22Rv1 (cell line): ENCODE results near the gene CAPN10.

ENCODE experiments used
- H3K27ac ChIP-seq: fragments of 450-650 bp; 2 replicates; pipeline ENCODE4 v1.5.1; 2017
- ZFX ChIP-seq: fragments of 450-650 bp; IDR thresholded peaks from 2 replicates; pipeline ENCODE4 v1.6.1; 2017; ENCODE audit warnings: antibody characterized with exemption, borderline replicate concordance
- TF ChIP-seq, protein P1 (sequence below): fragments of 450-650 bp; IDR thresholded peaks from 2 replicates; pipeline ENCODE4 v1.5.1; 2017; ENCODE audit warnings: mild to moderate bottlenecking

CAPN10 gene

GRCh38 chr2:240597419-240598181 lies 11.1 kb downstream of the CAPN10 start:
- no peak overlapping the region for H3K27ac ChIP-seq
- TF ChIP-seq, protein P1, sequence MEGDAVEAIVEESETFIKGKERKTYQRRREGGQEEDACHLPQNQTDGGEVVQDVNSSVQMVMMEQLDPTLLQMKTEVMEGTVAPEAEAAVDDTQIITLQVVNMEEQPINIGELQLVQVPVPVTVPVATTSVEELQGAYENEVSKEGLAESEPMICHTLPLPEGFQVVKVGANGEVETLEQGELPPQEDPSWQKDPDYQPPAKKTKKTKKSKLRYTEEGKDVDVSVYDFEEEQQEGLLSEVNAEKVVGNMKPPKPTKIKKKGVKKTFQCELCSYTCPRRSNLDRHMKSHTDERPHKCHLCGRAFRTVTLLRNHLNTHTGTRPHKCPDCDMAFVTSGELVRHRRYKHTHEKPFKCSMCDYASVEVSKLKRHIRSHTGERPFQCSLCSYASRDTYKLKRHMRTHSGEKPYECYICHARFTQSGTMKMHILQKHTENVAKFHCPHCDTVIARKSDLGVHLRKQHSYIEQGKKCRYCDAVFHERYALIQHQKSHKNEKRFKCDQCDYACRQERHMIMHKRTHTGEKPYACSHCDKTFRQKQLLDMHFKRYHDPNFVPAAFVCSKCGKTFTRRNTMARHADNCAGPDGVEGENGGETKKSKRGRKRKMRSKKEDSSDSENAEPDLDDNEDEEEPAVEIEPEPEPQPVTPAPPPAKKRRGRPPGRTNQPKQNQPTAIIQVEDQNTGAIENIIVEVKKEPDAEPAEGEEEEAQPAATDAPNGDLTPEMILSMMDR = no peak
- no peak for TF ChIP-seq ZFX

- no peak for TF ChIP-seq ZFX
- TF ChIP-seq, protein P1 = no peak
These were observed 11.9 kb downstream of the CAPN10 start for GRCh38 chr2:240598311-240598911.

DNA sequence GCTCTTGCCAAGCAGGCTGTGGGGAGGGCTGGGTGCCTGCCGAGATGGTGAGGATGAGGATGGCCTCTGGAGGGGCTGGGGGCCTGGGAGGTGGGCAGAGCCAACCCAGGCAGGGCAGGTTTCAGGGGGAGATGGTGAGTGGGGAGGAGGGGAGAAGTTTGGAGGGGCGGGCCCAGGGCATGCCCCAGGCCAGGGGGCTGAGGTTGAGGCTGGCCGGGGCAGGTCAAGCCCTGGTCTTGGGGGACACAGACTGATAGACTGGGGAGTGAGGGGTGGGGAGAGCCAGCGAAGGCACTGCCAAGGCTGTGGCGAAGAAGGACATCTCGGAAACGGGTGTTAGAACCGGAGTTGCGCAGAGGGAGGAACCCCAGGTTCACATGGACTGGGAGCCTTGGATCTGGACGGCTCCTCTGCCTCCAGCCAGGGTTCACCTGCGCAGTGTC lies 12.6 kb downstream of the CAPN10 start:
- TF ChIP-seq, protein P1 = no peak
- TF ChIP-seq ZFX = no peak

More at GRCh38 chr2:240598311-240598911, 11.9 kb downstream of the CAPN10 start:
- no peak overlapping the region for H3K27ac ChIP-seq

DNA sequence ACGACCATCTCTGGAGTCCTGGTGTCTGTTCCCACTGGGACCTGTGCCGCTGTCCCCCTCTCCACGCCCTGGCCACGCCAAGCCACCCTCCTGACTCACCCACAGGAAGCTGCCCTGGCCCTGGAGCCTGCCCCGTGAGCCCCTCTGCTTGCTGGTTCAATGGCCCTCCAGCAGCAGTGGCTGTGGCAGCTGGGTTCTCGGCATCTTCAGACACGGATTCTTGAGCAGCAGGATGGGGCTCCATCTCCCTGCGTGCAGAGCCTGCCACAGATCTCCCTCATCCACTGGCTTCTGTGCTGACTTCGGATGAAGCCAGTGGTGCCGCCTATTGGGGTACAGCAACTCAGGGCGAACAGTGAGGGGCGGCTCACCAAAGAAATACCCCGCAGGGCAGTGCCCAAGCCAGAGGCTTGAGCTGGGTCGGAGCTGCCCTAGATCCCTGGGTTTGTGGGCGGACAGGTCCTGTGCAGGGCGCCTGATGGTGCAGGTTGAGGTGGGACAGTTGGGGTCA lies 14.0 kb downstream of the CAPN10 start:
- H3K27ac ChIP-seq = no peak overlapping the region
- TF ChIP-seq, protein P1 = no peak
- no peak for TF ChIP-seq ZFX

More for the DNA sequence above, 12.6 kb downstream of the CAPN10 start:
- H3K27ac ChIP-seq = no peak overlapping the region

DNA sequence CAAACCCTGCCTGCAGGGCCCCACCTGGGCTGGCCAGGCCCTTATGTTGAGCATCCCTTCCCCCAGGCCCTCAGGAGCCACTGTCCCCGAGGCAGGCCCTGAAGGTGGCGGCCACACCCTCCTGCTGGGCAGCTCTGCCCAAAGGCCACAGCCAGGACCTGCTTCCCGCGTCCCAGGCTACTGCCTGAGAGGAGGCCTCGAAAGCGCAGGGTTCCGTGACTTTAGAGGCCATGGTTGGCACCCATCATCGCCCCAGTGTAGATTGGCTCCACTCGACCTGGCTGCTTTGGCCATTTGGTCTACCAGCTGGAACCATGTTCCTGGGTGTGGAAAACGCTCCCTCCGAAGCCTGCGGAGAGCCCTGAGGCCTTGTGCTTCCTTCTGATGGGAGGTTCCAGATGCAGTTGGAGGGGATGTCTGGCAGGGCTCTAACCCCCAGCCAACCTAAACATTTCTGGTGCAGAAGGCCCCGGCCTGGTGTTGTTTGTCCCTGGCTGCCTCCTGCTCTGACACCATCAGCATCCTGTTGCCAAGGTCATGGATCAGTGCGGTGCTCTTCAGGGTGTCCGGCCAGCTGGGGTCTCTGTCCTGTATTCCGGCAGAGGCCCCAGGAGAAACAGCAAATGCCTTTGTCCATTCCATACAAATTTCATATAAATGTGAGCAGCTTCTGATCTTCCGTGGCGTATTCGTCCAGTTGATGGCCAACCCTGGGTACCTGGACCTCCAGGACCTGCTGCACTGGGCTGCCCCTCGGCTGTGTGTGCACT lies 14.7 kb downstream of the CAPN10 start:
- TF ChIP-seq ZFX = no peak
- TF ChIP-seq, protein P1 = no peak

GRCh38 chr2:240601831-240602160 lies 15.3 kb downstream of the CAPN10 start:
- TF ChIP-seq, protein P1 = no peak
- TF ChIP-seq ZFX = no peak

More for the DNA sequence above, 14.7 kb downstream of the CAPN10 start:
- H3K27ac ChIP-seq = no peak overlapping the region

More at GRCh38 chr2:240601831-240602160, 15.3 kb downstream of the CAPN10 start:
- no peak overlapping the region for H3K27ac ChIP-seq
